Trophoblast cell (in vitro differentiated cells and primary cell): ENCODE results near the gene DNMBP.
A peak's percentile ranks its signal among the peaks of the same experiment; 100 is the strongest.
"Not testable (repeated sequence)": the region's sequence is repeated elsewhere in the genome, so short reads cannot be mapped to it uniquely, and the experiment has no call there.

Experiments used
- DNase-seq, 2 donors: peaks; one replicate each; pipeline ENCODE4 v3.0.0-alpha.2; 2016
- H2AFZ ChIP-seq: 2 replicates; pipeline ENCODE4 v1.6.1; 2013; ENCODE audit warnings: low read length, moderate library complexity, mild to moderate bottlenecking; ENCODE audit not compliant: insufficient read depth, poor library complexity
- H2AK5ac ChIP-seq: 2 replicates; pipeline ENCODE4 v1.6.1; 2013; ENCODE audit warnings: mild to moderate bottlenecking, low read length
- H2BK120ac ChIP-seq: 2 replicates; pipeline ENCODE4 v1.6.1; 2013; ENCODE audit warnings: low read length, mild to moderate bottlenecking, moderate library complexity; ENCODE audit not compliant: insufficient read depth, poor library complexity
- H2BK12ac ChIP-seq: 2 replicates; pipeline ENCODE4 v1.6.1; 2013; ENCODE audit warnings: mild to moderate bottlenecking, low read length, moderate library complexity
- H2BK5ac ChIP-seq: 2 replicates; pipeline ENCODE4 v1.6.1; 2013; ENCODE audit warnings: low read length, low read depth, moderate library complexity, mild to moderate bottlenecking; ENCODE audit not compliant: poor library complexity
- H3K14ac ChIP-seq: 2 replicates; pipeline ENCODE4 v1.6.1; 2013; ENCODE audit warnings: mild to moderate bottlenecking, low read length
- H3K18ac ChIP-seq: 2 replicates; pipeline ENCODE4 v1.6.1; 2013; ENCODE audit warnings: mild to moderate bottlenecking, low read length
- H3K23ac ChIP-seq: 2 replicates; pipeline ENCODE4 v1.6.1; 2013; ENCODE audit warnings: low read length
- H3K27ac ChIP-seq: 2 replicates; pipeline ENCODE4 v1.5.1; 2013; ENCODE audit warnings: low read depth, mild to moderate bottlenecking, inconsistent platforms, low read length, moderate library complexity
- H3K27me3 ChIP-seq: 2 replicates; pipeline ENCODE4 v1.6.1; 2013; ENCODE audit warnings: inconsistent platforms, mild to moderate bottlenecking, low read length, moderate library complexity; ENCODE audit not compliant: insufficient read depth
- H3K36me3 ChIP-seq, 2 experiments: 1 replicate in 1 of 2; 2 replicates in 1 of 2; pipeline ENCODE4 v1.6.1; 2013; ENCODE audit warnings: low read length in 2 of 2, mild to moderate bottlenecking in 2 of 2, moderate library complexity in 1 of 2; ENCODE audit not compliant: insufficient read depth in 2 of 2, control insufficient read depth in 1 of 2
- H3K4ac ChIP-seq: 2 replicates; pipeline ENCODE4 v1.6.1; 2013; ENCODE audit warnings: low read depth, mild to moderate bottlenecking, low read length, moderate library complexity
- H3K4me1 ChIP-seq, 2 experiments: 1 replicate in 1 of 2; 2 replicates in 1 of 2; pipeline ENCODE4 v1.6.1; 2013; ENCODE audit warnings: low read length in 2 of 2, mild to moderate bottlenecking in 2 of 2, moderate library complexity in 1 of 2; ENCODE audit not compliant: insufficient read depth in 2 of 2, control insufficient read depth in 1 of 2
- H3K4me2 ChIP-seq: 2 replicates; pipeline ENCODE4 v1.6.1; 2013; ENCODE audit warnings: inconsistent platforms, mild to moderate bottlenecking, low read length, moderate library complexity
- H3K4me3 ChIP-seq: 2 replicates; pipeline ENCODE4 v1.5.1; 2013; ENCODE audit warnings: mild to moderate bottlenecking, low read depth, low read length, inconsistent platforms
- H3K79me1 ChIP-seq: one replicate; pipeline ENCODE4 v1.6.1; 2013; ENCODE audit warnings: low read length
- H3K79me2 ChIP-seq: 2 replicates; pipeline ENCODE4 v1.6.1; 2013; ENCODE audit warnings: low read length, mild to moderate bottlenecking; ENCODE audit not compliant: control insufficient read depth, insufficient read depth, poor library complexity
- H3K9ac ChIP-seq: 2 replicates; pipeline ENCODE4 v1.6.1; 2013; ENCODE audit warnings: mild to moderate bottlenecking, low read length
- H3K9me3 ChIP-seq: 2 replicates; pipeline ENCODE4 v1.6.1; 2013; ENCODE audit warnings: low read depth, mild to moderate bottlenecking, control low read depth, inconsistent platforms, low read length; ENCODE audit not compliant: insufficient read depth
- H4K12ac ChIP-seq: 2 replicates; pipeline ENCODE4 v1.6.1; 2013; ENCODE audit warnings: low read depth, mild to moderate bottlenecking, low read length, moderate library complexity
- H4K8ac ChIP-seq: 2 replicates; pipeline ENCODE4 v1.6.1; 2013; ENCODE audit warnings: low read depth, mild to moderate bottlenecking, low read length, moderate library complexity
- H4K91ac ChIP-seq: one replicate; pipeline ENCODE4 v1.6.1; 2013; ENCODE audit warnings: low read depth, mild to moderate bottlenecking, low read length, moderate library complexity
- WGBS: extraction: QIAGEN DNeasy Blood & Tissue Kit; methylation state at CpG from one replicate; pipeline ENCODE4 v1.1.7; 2013; ENCODE audit warnings: missing lambda C conversion rate; ENCODE audit not compliant: insufficient read length, insufficient coverage; ENCODE audit errors: extremely low coverage; 5-methylcytosine and 5-hydroxymethylcytosine counted together

Gene DNMBP

GRCh38 chr10:99964791-99965190 is 45.0 kb downstream of the DNMBP start:
- H3K4ac ChIP-seq, result no peak overlapping the region
- WGBS, result no CpG with 5 or more reads among the region's 7 CpGs
- no peak overlapping the region for H4K8ac ChIP-seq

GRCh38 chr10:99963467-99964165 is 46.1 kb downstream of the DNMBP start:
- not testable (repeated sequence) for H3K79me2 ChIP-seq, H3K4me1 ChIP-seq, H2AK5ac ChIP-seq, H3K23ac ChIP-seq, H3K36me3 ChIP-seq, H3K27me3 ChIP-seq, H2BK5ac ChIP-seq, H2BK12ac ChIP-seq, H2BK120ac ChIP-seq, H2AFZ ChIP-seq, H3K14ac ChIP-seq, H3K18ac ChIP-seq, H3K4me2 ChIP-seq, H3K4ac ChIP-seq, H4K12ac ChIP-seq, DNase-seq, H3K79me1 ChIP-seq, H3K9me3 ChIP-seq, H3K9ac ChIP-seq, H4K8ac ChIP-seq, H3K4me3 ChIP-seq
- Histone ChIP-seq H4K91ac (peak overlapping the region; percentile 60), H3K27ac (peak overlapping the region; percentile 34)
- no CpG with 5 or more reads among the region's 7 CpGs for WGBS

More at GRCh38 chr10:99964791-99965190, 45.0 kb downstream of the DNMBP start:
- Histone ChIP-seq H3K18ac (no peak overlapping the region), H3K27me3 (no peaks in the 10 kb centered on the region), H2AK5ac (no peak overlapping the region), H3K23ac (no peak overlapping the region), H2AFZ (no peak overlapping the region), H3K4me3 (no peak overlapping the region), H3K9ac (no peak overlapping the region), H3K9me3 (no peaks in the 10 kb centered on the region), H3K36me3 (peaks cover 0 to 5% of the 10 kb centered on the region in 2 experiments), H4K12ac (no peak overlapping the region), H2BK120ac (no peak overlapping the region), H3K79me1 (peaks cover 5% of the 10 kb centered on the region), H3K14ac (no peak overlapping the region), H3K4me2 (no peak overlapping the region), H3K27ac (no peak overlapping the region), H2BK12ac (no peak overlapping the region), H4K91ac (no peak overlapping the region), H3K4me1 (peaks cover 6 to 8% of the 10 kb centered on the region in 2 experiments), H2BK5ac (no peak overlapping the region), H3K79me2 (peaks cover under 1% of the 10 kb centered on the region)
- DNase-seq, result no peak

- DNase-seq, result no peak
- H4K8ac ChIP-seq, result no peak overlapping the region
- H3K4me2 ChIP-seq, result no peak overlapping the region
- H2AK5ac ChIP-seq, result no peak overlapping the region
- no peak overlapping the region for H2AFZ ChIP-seq
- H3K79me2 ChIP-seq, result peaks cover 2% of the 10 kb centered on the region
- no peak overlapping the region for H4K12ac ChIP-seq
- H3K36me3 ChIP-seq, result peaks cover 26 to 32% of the 10 kb centered on the region in 2 experiments
- no peak overlapping the region for H3K9ac ChIP-seq
- no peak overlapping the region for H3K18ac ChIP-seq
- H3K9me3 ChIP-seq, result no peaks in the 10 kb centered on the region
- H3K4me1 ChIP-seq, result no peaks in the 10 kb centered on the region
- H3K14ac ChIP-seq, result no peak overlapping the region
- no peaks in the 10 kb centered on the region for H3K79me1 ChIP-seq
- H4K91ac ChIP-seq, result no peak overlapping the region
- H3K23ac ChIP-seq, result no peak overlapping the region
- H2BK5ac ChIP-seq, result no peak overlapping the region
- no peaks in the 10 kb centered on the region for H3K27me3 ChIP-seq
- H3K4me3 ChIP-seq, result no peak overlapping the region
- H3K27ac ChIP-seq, result no peak overlapping the region
- no CpG with 5 or more reads among the region's 6 CpGs for WGBS
- no peak overlapping the region for H2BK120ac ChIP-seq
- H2BK12ac ChIP-seq, result no peak overlapping the region
- H3K4ac ChIP-seq, result no peak overlapping the region
These were observed 50.9 kb downstream of the DNMBP start for GRCh38 chr10:99958806-99959205.

GRCh38 chr10:99958302-99958701 is 51.4 kb downstream of the DNMBP start:
- H2AK5ac ChIP-seq, result no peak overlapping the region
- H3K79me2 ChIP-seq, result peaks cover 2% of the 10 kb centered on the region
- no peak overlapping the region for H4K8ac ChIP-seq

More at GRCh38 chr10:99958302-99958701, 51.4 kb downstream of the DNMBP start:
- Histone ChIP-seq H3K9me3 (no peaks in the 10 kb centered on the region), H2BK120ac (no peak overlapping the region), H3K27me3 (no peaks in the 10 kb centered on the region), H3K79me1 (no peaks in the 10 kb centered on the region), H3K4me3 (no peak overlapping the region), H3K18ac (no peak overlapping the region), H3K23ac (no peak overlapping the region), H4K12ac (no peak overlapping the region), H3K14ac (no peak overlapping the region), H2BK5ac (no peak overlapping the region), H2AFZ (no peak overlapping the region), H3K36me3 (peaks cover 26 to 32% of the 10 kb centered on the region in 2 experiments), H3K4me2 (no peak overlapping the region), H3K9ac (no peak overlapping the region), H3K4me1 (no peaks in the 10 kb centered on the region), H2BK12ac (no peak overlapping the region), H3K4ac (no peak overlapping the region), H4K91ac (no peak overlapping the region), H3K27ac (no peak overlapping the region)
- DNase-seq, result no peak
- WGBS, result no CpG with 5 or more reads among the region's 2 CpGs
